Effector memory CD4-positive, alpha-beta T cell (primary cell): ENCODE measurements around the gene AFAP1L1.

Source experiments
- DNase-seq, 3 donors: peaks; one replicate each; pipeline ENCODE4 v3.0.0-alpha.2; 2020
- H3K27ac ChIP-seq: 2 replicates; pipeline ENCODE4 v1.7.0; 2013; ENCODE audit warnings: mild to moderate bottlenecking, low read length, moderate library complexity; ENCODE audit not compliant: insufficient read depth, poor library complexity, severe bottlenecking
- H3K27me3 ChIP-seq: replicated peaks from 2 replicates; pipeline ENCODE4 v1.7.0; 2013; ENCODE audit warnings: mild to moderate bottlenecking, low read length; ENCODE audit not compliant: insufficient read depth, control insufficient read depth, poor library complexity, severe bottlenecking
- H3K36me3 ChIP-seq: 2 replicates; pipeline ENCODE4 v1.7.0; 2013; ENCODE audit warnings: mild to moderate bottlenecking, low read length, moderate library complexity; ENCODE audit not compliant: control insufficient read depth, insufficient read depth
- H3K4me1 ChIP-seq: 2 replicates; pipeline ENCODE4 v1.7.0; 2013; ENCODE audit warnings: low read length, mild to moderate bottlenecking; ENCODE audit not compliant: control insufficient read depth, insufficient read depth, poor library complexity, severe bottlenecking
- H3K4me3 ChIP-seq: 2 replicates; pipeline ENCODE4 v1.7.0; 2013; ENCODE audit warnings: low read length, low read depth, mild to moderate bottlenecking; ENCODE audit not compliant: insufficient read depth, poor library complexity, severe bottlenecking
- H3K9me3 ChIP-seq: 2 replicates; pipeline ENCODE4 v1.7.0; 2013; ENCODE audit warnings: mild to moderate bottlenecking, low read length, moderate library complexity; ENCODE audit not compliant: control insufficient read depth

AFAP1L1 gene

DNA sequence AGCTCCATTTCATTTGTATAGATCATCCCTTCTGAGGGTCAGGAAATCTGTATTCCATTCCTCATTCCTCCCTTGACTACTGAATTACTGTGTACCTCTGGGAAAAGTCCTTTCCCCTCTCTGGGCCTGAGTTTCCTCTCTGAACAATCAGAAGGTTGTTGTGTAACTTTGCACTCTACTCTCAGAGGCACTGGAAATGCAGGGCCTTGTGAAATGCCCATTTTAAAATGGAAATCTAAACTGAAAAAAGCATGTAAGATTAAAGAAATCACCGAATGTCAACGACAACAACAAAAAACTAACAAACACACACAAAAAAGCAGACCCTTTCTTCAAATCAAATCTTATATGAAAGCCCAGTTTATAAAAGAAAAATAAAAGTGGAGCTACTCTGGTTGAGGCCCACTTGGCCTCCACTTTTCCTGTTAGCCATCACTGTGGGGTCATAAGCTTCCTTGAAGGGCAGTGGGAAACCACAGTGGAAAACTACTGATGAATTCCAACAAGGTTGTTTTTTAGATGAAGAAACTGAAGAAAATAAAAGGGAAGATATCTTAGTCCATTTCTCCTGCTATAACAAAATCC lies 52.1 kb downstream of the AFAP1L1 start:
- H3K36me3 ChIP-seq = no peaks in the 10 kb centered on the region
- no peak for DNase-seq

DNA sequence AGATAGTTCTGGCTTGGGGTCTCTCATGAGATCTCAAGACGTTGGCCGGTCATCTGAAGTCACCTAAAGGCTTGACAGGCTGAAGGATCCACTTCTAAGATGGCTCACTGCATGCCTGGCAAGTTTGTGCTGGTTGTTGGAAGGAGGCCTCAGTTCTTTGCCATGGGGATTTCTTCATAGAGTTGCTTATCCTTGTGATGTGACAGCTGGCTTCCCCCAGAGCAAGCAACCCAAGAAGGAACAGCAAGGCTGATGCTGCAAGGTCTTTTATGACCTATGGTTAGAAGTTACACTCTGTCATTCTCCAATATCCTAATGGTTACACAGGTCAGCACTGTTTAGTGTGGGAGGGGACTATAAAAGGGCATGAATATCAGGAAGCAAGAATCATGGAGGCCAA lies 53.0 kb downstream of the AFAP1L1 start:
- Histone ChIP-seq H3K27me3 (no peaks in the 10 kb centered on the region), H3K4me1 (no peaks in the 10 kb centered on the region), H3K36me3 (no peaks in the 10 kb centered on the region), H3K9me3 (no peaks in the 10 kb centered on the region), H3K27ac (no peak overlapping the region), H3K4me3 (no peak overlapping the region)
- DNase-seq = no peak

More for the DNA sequence above, 52.1 kb downstream of the AFAP1L1 start:
- Histone ChIP-seq H3K4me1 (no peaks in the 10 kb centered on the region), H3K9me3 (no peaks in the 10 kb centered on the region), H3K27me3 (no peaks in the 10 kb centered on the region), H3K27ac (no peak overlapping the region), H3K4me3 (no peak overlapping the region)

DNA sequence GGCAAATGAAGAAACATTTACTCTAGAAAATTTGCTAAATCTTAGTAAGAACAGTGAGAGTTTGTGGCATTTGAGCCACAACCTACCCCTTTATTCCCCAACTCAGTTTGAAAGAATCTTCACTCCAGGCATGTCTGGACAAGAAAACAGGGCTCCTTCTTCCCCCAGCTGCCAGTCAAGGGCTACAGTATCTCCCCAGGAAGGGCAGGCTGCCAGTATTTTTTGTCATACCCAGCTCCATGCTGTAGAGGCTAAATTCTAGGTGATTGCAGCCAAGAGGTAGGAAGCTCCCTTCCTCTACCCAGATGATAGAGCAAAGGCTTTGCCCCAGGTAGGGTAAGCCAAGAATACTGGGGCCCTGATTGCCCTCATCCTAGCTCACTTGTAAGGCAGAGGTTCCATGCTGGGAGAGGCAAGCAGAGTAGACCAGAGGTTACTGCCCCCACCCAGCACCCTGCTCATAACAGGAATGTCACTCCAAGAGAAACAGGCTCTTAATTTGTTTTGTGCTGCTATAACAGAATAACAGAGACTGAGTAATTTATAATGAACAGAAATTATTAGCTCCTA lies 53.6 kb downstream of the AFAP1L1 start:
- H3K27ac ChIP-seq = no peak overlapping the region
- H3K9me3 ChIP-seq = no peaks in the 10 kb centered on the region
- H3K4me1 ChIP-seq = no peaks in the 10 kb centered on the region
- no peaks in the 10 kb centered on the region for H3K36me3 ChIP-seq
- DNase-seq = no peak
- no peaks in the 10 kb centered on the region for H3K27me3 ChIP-seq
- no peak overlapping the region for H3K4me3 ChIP-seq

DNA sequence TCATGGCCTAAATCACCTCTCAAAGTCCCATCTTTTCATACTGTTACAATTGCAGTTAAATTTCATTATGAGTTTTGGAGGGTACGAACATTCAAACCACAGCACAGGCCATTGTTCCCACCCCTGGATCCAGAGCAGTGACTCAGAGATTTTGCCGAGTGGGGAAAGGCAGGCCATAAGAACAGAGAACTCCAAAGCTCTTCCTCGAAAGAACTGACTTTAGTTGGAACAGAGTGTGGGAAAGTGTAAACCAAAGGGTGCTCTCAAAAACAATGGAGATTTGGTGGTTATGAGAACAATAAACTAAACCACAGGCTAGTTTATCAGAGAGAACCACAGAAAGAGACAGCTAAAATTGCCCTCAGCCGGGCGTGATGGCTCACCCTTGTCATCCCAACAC lies 54.2 kb downstream of the AFAP1L1 start:
- no peak for DNase-seq
- H3K9me3 ChIP-seq = no peaks in the 10 kb centered on the region
- no peaks in the 10 kb centered on the region for H3K4me1 ChIP-seq
- no peaks in the 10 kb centered on the region for H3K36me3 ChIP-seq
- no peak overlapping the region for H3K27ac ChIP-seq
- no peaks in the 10 kb centered on the region for H3K27me3 ChIP-seq
- no peak overlapping the region for H3K4me3 ChIP-seq

DNA sequence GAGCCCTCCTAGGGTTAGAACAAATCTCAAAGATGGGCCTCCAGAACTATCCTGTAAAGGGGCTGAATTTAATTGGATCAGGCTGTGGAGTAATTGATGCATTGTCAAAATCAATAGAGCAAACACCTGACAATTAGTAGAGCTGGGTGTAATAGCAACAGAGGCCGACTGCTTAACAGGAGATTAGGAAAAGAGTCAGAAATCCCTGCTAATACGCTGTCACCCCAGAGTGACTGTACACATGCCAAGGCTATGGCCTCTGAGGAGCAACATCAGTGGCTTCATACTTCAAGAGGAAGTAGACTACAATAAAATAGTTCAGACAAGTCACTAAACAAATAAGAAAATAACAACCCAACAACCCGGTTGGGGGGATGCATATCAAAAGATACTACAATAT lies 55.0 kb downstream of the AFAP1L1 start:
- H3K27ac ChIP-seq = no peak overlapping the region
- H3K27me3 ChIP-seq = no peaks in the 10 kb centered on the region
- H3K4me1 ChIP-seq = no peaks in the 10 kb centered on the region
- no peaks in the 10 kb centered on the region for H3K9me3 ChIP-seq
- H3K4me3 ChIP-seq = no peak overlapping the region
- H3K36me3 ChIP-seq = no peaks in the 10 kb centered on the region
- DNase-seq = no peak

DNA sequence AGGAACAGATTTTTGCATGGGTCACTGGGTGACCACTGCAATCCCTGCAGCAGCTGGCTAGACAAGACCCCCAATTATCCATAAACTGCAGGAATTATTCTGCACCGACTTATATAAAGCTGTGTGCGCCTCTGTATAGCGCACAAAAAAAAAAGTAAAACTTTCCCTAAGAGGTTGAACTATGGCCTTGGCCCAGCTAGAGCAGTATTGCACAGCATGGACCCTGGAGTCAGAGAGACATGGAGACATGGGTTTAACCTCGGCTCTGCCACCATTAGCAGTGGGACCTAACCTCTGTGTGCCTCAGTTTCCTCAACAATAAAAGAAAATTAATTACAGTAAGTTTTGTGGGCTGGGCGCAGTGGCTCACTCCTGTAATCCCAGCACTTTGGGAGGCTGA lies 56.5 kb downstream of the AFAP1L1 start:
- no peaks in the 10 kb centered on the region for H3K36me3 ChIP-seq
- no peaks in the 10 kb centered on the region for H3K27me3 ChIP-seq
- no peak overlapping the region for H3K4me3 ChIP-seq
- DNase-seq = no peak
- H3K27ac ChIP-seq = no peak overlapping the region
- H3K4me1 ChIP-seq = no peaks in the 10 kb centered on the region
- no peaks in the 10 kb centered on the region for H3K9me3 ChIP-seq

DNA sequence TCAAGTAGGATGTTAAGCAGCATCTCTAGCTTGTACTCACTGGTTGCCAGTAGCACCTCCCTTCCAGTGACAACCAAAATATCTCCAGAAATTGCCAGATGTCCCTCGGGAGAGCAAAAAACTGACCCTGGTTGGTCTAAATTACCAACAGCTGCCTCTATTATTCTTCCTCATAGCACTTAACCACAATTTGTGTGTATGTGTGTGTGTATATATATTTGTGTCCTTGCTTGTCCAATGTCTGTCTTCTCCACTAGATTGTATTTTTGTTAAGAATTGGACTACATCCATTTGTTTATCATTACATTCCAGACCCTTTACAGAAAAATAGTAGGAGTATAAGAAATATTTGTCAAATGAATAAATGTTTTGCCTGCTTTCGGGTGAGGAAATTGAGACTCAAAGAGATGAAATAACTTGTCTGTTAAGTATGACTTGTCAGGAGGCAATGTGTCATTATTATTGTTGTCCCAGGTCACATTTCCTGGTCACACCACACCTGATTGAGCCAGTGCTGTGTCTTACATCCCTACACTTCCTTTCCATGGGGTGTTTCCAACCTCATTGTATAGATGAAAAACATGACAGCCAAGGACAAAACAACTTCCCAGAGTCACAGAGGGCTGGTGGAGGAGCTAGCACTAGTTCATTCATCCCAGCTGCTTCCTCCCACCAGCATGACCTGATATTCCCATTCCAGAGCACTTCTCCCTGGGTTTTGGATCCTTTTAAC lies 62.2 kb downstream of the AFAP1L1 start:
- H3K4me3 ChIP-seq = no peak overlapping the region
- no peak overlapping the region for H3K27ac ChIP-seq
- DNase-seq = no peak
- no peaks in the 10 kb centered on the region for H3K9me3 ChIP-seq
- no peaks in the 10 kb centered on the region for H3K36me3 ChIP-seq
- H3K4me1 ChIP-seq = no peaks in the 10 kb centered on the region
- no peaks in the 10 kb centered on the region for H3K27me3 ChIP-seq

DNA sequence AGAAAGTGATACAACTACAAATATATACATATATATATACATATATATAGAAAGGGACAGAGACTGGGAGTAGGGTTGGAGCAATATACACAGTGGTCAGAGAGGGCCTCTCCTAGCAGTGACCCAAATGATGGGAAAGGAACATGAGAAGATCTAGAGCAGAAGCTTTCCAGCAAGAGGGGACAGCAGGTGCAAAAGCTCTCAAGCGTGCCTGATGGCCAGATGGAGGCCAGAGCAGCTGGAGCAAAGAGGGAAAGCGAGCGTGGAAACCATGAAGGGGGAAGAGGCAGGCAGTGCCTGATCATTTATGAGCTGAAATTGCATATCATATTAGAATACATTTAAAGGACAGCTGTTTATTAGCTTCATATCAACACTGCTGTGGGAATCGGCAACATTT lies 66.1 kb downstream of the AFAP1L1 start:
- Histone ChIP-seq H3K4me1 (no peaks in the 10 kb centered on the region), H3K27ac (no peak overlapping the region), H3K4me3 (no peak overlapping the region), H3K9me3 (no peaks in the 10 kb centered on the region), H3K27me3 (no peaks in the 10 kb centered on the region), H3K36me3 (no peaks in the 10 kb centered on the region)
- no peak for DNase-seq

DNA sequence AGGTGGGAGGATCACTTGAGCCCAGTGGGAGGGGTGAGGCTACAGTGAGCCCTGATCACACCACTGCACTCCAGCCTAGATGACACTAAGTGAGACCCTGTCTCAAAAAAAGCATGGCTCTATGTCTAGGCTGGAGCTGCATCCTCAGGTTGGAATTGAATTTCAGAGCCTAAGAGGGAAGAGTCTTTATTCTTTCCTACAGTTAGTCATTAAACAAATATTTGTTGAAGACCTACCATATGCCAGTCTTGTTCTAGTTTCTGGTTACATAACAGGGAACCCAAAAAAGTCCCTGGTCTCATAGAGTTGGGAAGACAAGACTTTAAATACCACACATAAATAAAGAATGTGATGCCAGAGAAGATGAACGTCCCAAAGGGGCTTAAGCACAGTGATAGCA lies 66.7 kb downstream of the AFAP1L1 start:
- Histone ChIP-seq H3K4me1 (no peaks in the 10 kb centered on the region), H3K27me3 (no peaks in the 10 kb centered on the region), H3K4me3 (no peak overlapping the region), H3K36me3 (no peaks in the 10 kb centered on the region), H3K9me3 (no peaks in the 10 kb centered on the region), H3K27ac (no peak overlapping the region)
- no peak for DNase-seq

DNA sequence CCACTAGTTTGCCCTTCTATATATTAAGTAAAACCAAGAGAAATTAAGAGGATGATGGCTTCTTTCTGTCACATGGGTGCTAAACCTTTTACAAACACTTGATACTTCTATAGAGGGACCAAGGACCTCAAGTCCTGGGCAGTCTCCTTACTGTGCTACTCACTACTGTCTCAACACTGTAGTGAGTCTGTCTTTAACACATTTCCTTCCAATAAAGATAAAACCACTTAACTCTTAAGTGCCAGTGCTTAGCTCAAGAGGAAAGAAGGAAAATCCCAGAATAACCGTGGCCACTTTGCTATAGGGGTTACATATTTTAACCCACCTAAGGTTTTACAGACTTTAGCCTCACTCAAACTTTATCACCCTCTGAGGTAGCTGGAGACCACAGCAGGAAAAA lies 69.3 kb downstream of the AFAP1L1 start:
- no peak for DNase-seq
- H3K27me3 ChIP-seq = no peaks in the 10 kb centered on the region
- H3K9me3 ChIP-seq = no peaks in the 10 kb centered on the region
- H3K27ac ChIP-seq = no peak overlapping the region
- no peaks in the 10 kb centered on the region for H3K36me3 ChIP-seq
- H3K4me1 ChIP-seq = peaks cover 9% of the 10 kb centered on the region
- no peak overlapping the region for H3K4me3 ChIP-seq
